H9 (cell line): ENCODE data around the gene LMO1. TPM values are rescaled to one million over a fixed set of nuclear protein-coding genes. Genes with fewer than 3 reads are reported as not detected.

Experiments
- DNase-seq: peaks from one replicate; pipeline ENCODE4 v3.0.0-alpha.2; 2017
- H2AFZ ChIP-seq: one replicate; pipeline ENCODE4 v1.6.1; 2013; ENCODE audit warnings: mild to moderate bottlenecking, low read length, control low read depth, moderate library complexity
- H2AK5ac ChIP-seq: 2 replicates; pipeline ENCODE4 v1.6.1; 2013; ENCODE audit warnings: low read length, control low read depth, mixed read lengths; ENCODE audit not compliant: insufficient read length
- H2BK120ac ChIP-seq: one replicate; pipeline ENCODE4 v1.6.1; 2013; ENCODE audit warnings: low read depth, mild to moderate bottlenecking, low read length, control low read depth, inconsistent platforms; ENCODE audit not compliant: poor library complexity, severe bottlenecking
- H2BK12ac ChIP-seq: 2 replicates; pipeline ENCODE4 v1.6.1; 2013; ENCODE audit warnings: low read length, control low read depth, mixed read lengths, low read depth; ENCODE audit not compliant: insufficient read length
- H2BK15ac ChIP-seq: 2 replicates; pipeline ENCODE4 v1.6.1; 2013; ENCODE audit warnings: low read depth, low read length, control low read depth
- H2BK20ac ChIP-seq: one replicate; pipeline ENCODE4 v1.6.1; 2013; ENCODE audit warnings: low read depth, mild to moderate bottlenecking, low read length, control low read depth, inconsistent platforms; ENCODE audit not compliant: poor library complexity, severe bottlenecking
- H2BK5ac ChIP-seq: 2 replicates; pipeline ENCODE4 v1.6.1; 2013; ENCODE audit warnings: low read length, control low read depth, mixed read lengths; ENCODE audit not compliant: insufficient read length
- H3K14ac ChIP-seq: 2 replicates; pipeline ENCODE4 v1.6.1; 2013; ENCODE audit warnings: low read length, control low read depth; ENCODE audit not compliant: insufficient read depth
- H3K18ac ChIP-seq: 2 replicates; pipeline ENCODE4 v1.6.1; 2013; ENCODE audit warnings: low read depth, mild to moderate bottlenecking, mixed read lengths, low read length, control low read depth; ENCODE audit not compliant: insufficient read length
- H3K23ac ChIP-seq: 2 replicates; pipeline ENCODE4 v1.6.1; 2013; ENCODE audit warnings: low read length, control low read depth, mixed read lengths, low read depth; ENCODE audit not compliant: insufficient read length
- H3K23me2 ChIP-seq: 2 replicates; pipeline ENCODE4 v1.6.1; 2013; ENCODE audit warnings: low read depth, mild to moderate bottlenecking, mixed read lengths, low read length, control low read depth; ENCODE audit not compliant: insufficient read length, poor library complexity, severe bottlenecking
- H3K27ac ChIP-seq: 2 replicates; pipeline ENCODE4 v1.5.1; 2013; ENCODE audit warnings: low read length, control low read depth, mixed read lengths, low read depth; ENCODE audit not compliant: insufficient read length
- H3K27me3 ChIP-seq: 2 replicates; pipeline ENCODE4 v1.6.1; 2013; ENCODE audit warnings: low read length, control low read depth, inconsistent platforms; ENCODE audit not compliant: insufficient read depth
- H3K4ac ChIP-seq: 2 replicates; pipeline ENCODE4 v1.6.1; 2013; ENCODE audit warnings: low read depth, mild to moderate bottlenecking, control low read depth, inconsistent platforms, low read length, moderate library complexity
- H3K4me1 ChIP-seq: 2 replicates; pipeline ENCODE4 v1.6.1; 2013; ENCODE audit warnings: low read length, control low read depth, inconsistent platforms; ENCODE audit not compliant: insufficient read depth
- H3K4me2 ChIP-seq: 2 replicates; pipeline ENCODE4 v1.6.1; 2013; ENCODE audit warnings: low read length, control low read depth, mixed read lengths; ENCODE audit not compliant: insufficient read length, insufficient read depth
- H3K56ac ChIP-seq: 2 replicates; pipeline ENCODE4 v1.6.1; 2013; ENCODE audit warnings: low read depth, mild to moderate bottlenecking, mixed read lengths, low read length, control low read depth; ENCODE audit not compliant: insufficient read length
- H3K79me1 ChIP-seq: 2 replicates; pipeline ENCODE4 v1.6.1; 2013; ENCODE audit warnings: low read depth, mild to moderate bottlenecking, moderate library complexity, low read length, control low read depth, inconsistent platforms; ENCODE audit not compliant: insufficient read depth, poor library complexity, severe bottlenecking
- H3K79me2 ChIP-seq: 2 replicates; pipeline ENCODE4 v1.6.1; 2013; ENCODE audit warnings: low read length, control low read depth, inconsistent platforms; ENCODE audit not compliant: insufficient read depth
- H3K9ac ChIP-seq: 2 replicates; pipeline ENCODE4 v1.6.1; 2013; ENCODE audit warnings: low read length, control low read depth, mixed read lengths; ENCODE audit not compliant: insufficient read length; ENCODE audit errors: extremely low read depth
- H3K9me3 ChIP-seq: one replicate; pipeline ENCODE4 v1.6.1; 2013; ENCODE audit warnings: low read depth, low read length, inconsistent platforms; ENCODE audit not compliant: control insufficient read depth
- H3T11ph ChIP-seq: one replicate; pipeline ENCODE4 v1.6.1; 2013; ENCODE audit warnings: mild to moderate bottlenecking, low read length, control low read depth, inconsistent platforms
- H4K20me1 ChIP-seq: one replicate; pipeline ENCODE4 v1.6.1; 2013; ENCODE audit not compliant: control insufficient read depth, insufficient read length, insufficient read depth
- H4K5ac ChIP-seq: 2 replicates; pipeline ENCODE4 v1.6.1; 2013; ENCODE audit warnings: low read depth, mild to moderate bottlenecking, mixed read lengths, low read length, control low read depth; ENCODE audit not compliant: insufficient read length
- H4K8ac ChIP-seq: replicated peaks from 2 replicates; pipeline ENCODE4 v1.6.1; 2013; ENCODE audit warnings: low read length, control low read depth, mixed read lengths, low read depth; ENCODE audit not compliant: insufficient read length
- H4K91ac ChIP-seq: 2 replicates; pipeline ENCODE4 v1.6.1; 2013; ENCODE audit warnings: low read depth, mild to moderate bottlenecking, moderate library complexity, mixed read lengths, low read length, control low read depth; ENCODE audit not compliant: insufficient read length
- H3K27ac Mint-ChIP-seq, 3 experiments: 2 replicates in 2 of 3; 3 replicates in 1 of 3; pipeline ENCODE4 v1.8.0; 2020 to 2021; ENCODE audit warnings: mixed read lengths in 3 of 3, mild to moderate bottlenecking in 1 of 3, moderate library complexity in 1 of 3
- H3K27me3 Mint-ChIP-seq: 2 replicates; pipeline ENCODE4 v1.8.0; 2021; ENCODE audit warnings: low read depth, mild to moderate bottlenecking, moderate library complexity, mixed read lengths
- H3K36me3 Mint-ChIP-seq, 3 experiments: 2 replicates in 2 of 3; 3 replicates in 1 of 3; pipeline ENCODE4 v1.8.0; 2020 to 2021; ENCODE audit warnings: low read depth in 3 of 3, mixed read lengths in 3 of 3; ENCODE audit not compliant: insufficient read depth in 1 of 3
- H3K4me1 Mint-ChIP-seq, 2 experiments: 2 replicates each; pipeline ENCODE4 v1.8.0; 2020; ENCODE audit warnings: mixed read lengths in 2 of 2
- H3K4me3 Mint-ChIP-seq, 2 experiments: 2 replicates in 1 of 2; 3 replicates in 1 of 2; pipeline ENCODE4 v1.8.0; 2020 to 2021; ENCODE audit warnings: mild to moderate bottlenecking in 2 of 2, mixed read lengths in 2 of 2, moderate library complexity in 1 of 2
- H3K9me3 Mint-ChIP-seq, 2 experiments: 2 replicates in 1 of 2; 3 replicates in 1 of 2; pipeline ENCODE4 v1.8.0; 2020; ENCODE audit warnings: mild to moderate bottlenecking in 2 of 2, mixed read lengths in 2 of 2, moderate library complexity in 1 of 2
- WGBS: extraction: QIAGEN DNeasy Blood & Tissue Kit; methylation state at CpG from one replicate; pipeline ENCODE4 v1.1.7; 2013; ENCODE audit warnings: missing lambda C conversion rate, low lambda C conversion rate, mixed read lengths; ENCODE audit not compliant: insufficient read length; ENCODE audit errors: extremely low coverage; 5-methylcytosine and 5-hydroxymethylcytosine counted together
- total RNA-seq: library from RNA; stranded (reverse); gene quantifications from 2 replicates; pipeline ENCODE4 v1.2.1, GENCODE V29; 2021
- TF ChIP-seq, protein P1 (sequence below): fragments of 200-600 bp; sonication (generic); conservative IDR thresholded peaks from 3 replicates; pipeline ENCODE4 v1.8.0; 2021; ENCODE audit warnings: antibody characterized with exemption, mild to moderate bottlenecking

LMO1 gene
- total RNA-seq, 1 experiment from 2014 or later = 0.50 TPM

DNA sequence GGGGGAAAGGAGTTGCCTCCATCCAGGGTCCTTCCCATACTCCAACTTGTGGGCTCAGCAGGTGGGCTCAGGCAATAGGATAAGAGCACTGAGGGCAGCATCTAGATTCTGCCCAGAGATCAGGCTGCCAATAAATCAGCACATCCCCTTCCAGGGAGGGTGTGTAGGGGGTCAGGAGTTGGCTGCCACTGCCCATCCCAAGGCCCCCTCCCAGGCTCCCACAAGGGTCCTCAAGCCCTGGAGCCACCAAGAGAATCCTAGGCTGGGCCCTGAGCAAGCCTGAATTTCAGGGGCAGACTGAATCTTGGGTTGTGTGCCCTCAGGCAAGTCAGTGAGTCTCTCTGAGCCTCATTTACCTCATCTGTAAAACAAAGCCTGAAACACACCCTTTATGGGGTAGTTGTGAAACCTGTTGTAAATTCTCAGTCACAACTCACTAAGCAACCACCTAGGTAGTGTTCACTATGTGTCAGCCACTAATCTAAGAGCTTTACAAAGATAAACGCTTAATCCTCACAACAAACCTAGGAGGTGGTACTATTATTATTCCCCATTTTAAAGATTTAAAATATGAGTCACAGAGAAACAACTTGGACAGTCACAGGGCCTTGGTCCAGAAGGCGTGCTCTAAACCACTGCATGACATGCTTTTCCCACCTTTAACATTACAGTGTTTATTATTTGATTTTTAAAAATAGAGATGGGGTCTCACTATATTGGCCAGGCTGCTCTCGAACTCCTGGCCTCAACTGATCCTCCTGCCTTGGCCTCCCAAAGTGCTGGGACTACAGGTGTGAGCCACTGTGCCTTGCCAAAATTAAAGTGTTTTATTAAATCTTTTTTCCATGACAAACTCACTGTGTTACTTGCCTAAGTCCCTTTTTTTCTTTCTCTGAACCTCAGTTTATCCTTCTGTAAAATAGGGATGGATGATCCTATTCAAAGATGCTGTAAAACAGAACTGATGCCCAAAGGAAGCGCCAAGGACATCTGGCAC, 36.2 kb downstream of the LMO1 start:
- Histone ChIP-seq H2BK5ac (no peak overlapping the region), H4K5ac (no peak overlapping the region), H3K18ac (no peak overlapping the region), H2BK20ac (no peak overlapping the region), H3K56ac (no peak overlapping the region), H4K91ac (no peak overlapping the region), H3T11ph (no peak overlapping the region), H4K20me1 (no peaks in the 10 kb centered on the region), H2AK5ac (no peak overlapping the region), H3K23me2 (no peaks in the 10 kb centered on the region), H3K23ac (no peak overlapping the region), H3K4me1 (no peaks in the 10 kb centered on the region), H3K14ac (no peak overlapping the region), H3K27me3 (no peaks in the 10 kb centered on the region), H3K9me3 (no peaks in the 10 kb centered on the region), H3K79me1 (no peaks in the 10 kb centered on the region), H3K4ac (no peak overlapping the region), H2AFZ (no peak overlapping the region), H2BK12ac (no peak overlapping the region), H3K9ac (no peak overlapping the region), H3K79me2 (no peaks in the 10 kb centered on the region), H3K27ac (no peak overlapping the region), H4K8ac (no peak overlapping the region), H2BK15ac (no peak overlapping the region), H2BK120ac (no peak overlapping the region), H3K4me2 (no peak overlapping the region)
- Mint-ChIP-seq H3K27me3 (peaks cover 3% of the 10 kb centered on the region; the same call in 1 of the 2 replicates), H3K4me1 (peaks cover 20 to 27% of the 10 kb centered on the region in 2 experiments), H3K9me3 (no peaks in the 10 kb centered on the region), H3K4me3 (no peak overlapping the region), H3K36me3 (no peaks in the 10 kb centered on the region), H3K27ac (no peak overlapping the region)
- TF ChIP-seq, protein P1, sequence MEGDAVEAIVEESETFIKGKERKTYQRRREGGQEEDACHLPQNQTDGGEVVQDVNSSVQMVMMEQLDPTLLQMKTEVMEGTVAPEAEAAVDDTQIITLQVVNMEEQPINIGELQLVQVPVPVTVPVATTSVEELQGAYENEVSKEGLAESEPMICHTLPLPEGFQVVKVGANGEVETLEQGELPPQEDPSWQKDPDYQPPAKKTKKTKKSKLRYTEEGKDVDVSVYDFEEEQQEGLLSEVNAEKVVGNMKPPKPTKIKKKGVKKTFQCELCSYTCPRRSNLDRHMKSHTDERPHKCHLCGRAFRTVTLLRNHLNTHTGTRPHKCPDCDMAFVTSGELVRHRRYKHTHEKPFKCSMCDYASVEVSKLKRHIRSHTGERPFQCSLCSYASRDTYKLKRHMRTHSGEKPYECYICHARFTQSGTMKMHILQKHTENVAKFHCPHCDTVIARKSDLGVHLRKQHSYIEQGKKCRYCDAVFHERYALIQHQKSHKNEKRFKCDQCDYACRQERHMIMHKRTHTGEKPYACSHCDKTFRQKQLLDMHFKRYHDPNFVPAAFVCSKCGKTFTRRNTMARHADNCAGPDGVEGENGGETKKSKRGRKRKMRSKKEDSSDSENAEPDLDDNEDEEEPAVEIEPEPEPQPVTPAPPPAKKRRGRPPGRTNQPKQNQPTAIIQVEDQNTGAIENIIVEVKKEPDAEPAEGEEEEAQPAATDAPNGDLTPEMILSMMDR = no peak
- peak; percentile 53 for DNase-seq
- WGBS = no CpG with 5 or more reads among the region's 4 CpGs
